ENCODE measurements around the gene OR2AP1.
"Not testable (repeated sequence)": the region's sequence is repeated elsewhere in the genome, so short reads cannot be mapped to it uniquely, and the experiment has no call there.

OR2AP1 gene

DNA sequence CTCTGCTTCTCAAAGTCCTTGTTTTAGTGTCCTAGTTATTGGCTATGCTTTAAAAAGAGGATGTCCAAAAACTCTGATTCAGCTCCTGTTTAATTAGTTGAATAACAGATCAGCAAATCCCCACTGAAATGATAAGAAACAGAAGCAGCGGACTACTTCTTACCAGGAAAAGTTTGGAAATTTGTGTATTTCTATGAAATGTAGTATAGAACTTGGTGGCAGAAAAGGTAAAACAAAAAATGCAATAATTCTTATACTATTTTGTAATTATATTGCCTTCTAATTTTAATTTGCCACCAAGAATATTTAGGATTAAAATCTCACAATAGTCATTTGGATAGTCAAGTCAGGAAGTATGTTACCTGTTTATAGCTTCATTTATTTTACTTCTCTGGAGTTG lies at the start of gene OR2AP1:
OR2AP1 (plus strand) TSS at position 301 of the 400 bp plus-strand sequence. CDS start 1,947 bp downstream, outside the sequence.
- DNase-seq (ENCODE audit: low spot score): no peak

GRCh38 chr12:55548235-55548634 lies 24.0 kb upstream of the OR2AP1 start:
- not testable (repeated sequence) for DNase-seq (ENCODE audit: low spot score)

- no peak for DNase-seq (ENCODE audit: low spot score)
Measured at GRCh38 chr12:55548756-55549155, 23.5 kb upstream of the OR2AP1 start.

- no peak for DNase-seq (ENCODE audit: low spot score)
Measured at GRCh38 chr12:55549302-55549701, 23.0 kb upstream of the OR2AP1 start, which contains the start of gene OR6C4. TSS of gene OR6C4 (plus strand) at chr12:55549602. CDS start at chr12:55551227, 1,625 bp downstream.

DNA sequence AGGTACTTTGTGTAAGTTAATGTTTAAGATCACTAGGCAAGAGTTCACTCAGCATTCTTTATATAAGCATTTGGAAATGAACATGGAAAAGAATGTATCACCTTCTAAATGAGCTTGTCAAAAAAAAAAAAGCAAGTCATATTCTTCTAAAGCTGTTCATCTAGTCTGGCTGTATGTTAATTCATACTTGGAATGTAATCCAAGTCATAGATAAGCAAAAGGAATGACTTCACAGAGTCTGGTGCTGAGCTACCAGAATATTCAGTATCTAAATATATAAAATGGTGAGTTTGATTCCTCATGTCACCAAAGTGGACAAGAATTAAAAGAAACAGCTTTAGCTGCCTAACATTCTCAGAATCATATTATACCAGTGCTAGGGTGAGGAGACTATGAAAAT lies 18.0 kb upstream of the OR2AP1 start:
- no peak for DNase-seq (ENCODE audit: low spot score)

DNA sequence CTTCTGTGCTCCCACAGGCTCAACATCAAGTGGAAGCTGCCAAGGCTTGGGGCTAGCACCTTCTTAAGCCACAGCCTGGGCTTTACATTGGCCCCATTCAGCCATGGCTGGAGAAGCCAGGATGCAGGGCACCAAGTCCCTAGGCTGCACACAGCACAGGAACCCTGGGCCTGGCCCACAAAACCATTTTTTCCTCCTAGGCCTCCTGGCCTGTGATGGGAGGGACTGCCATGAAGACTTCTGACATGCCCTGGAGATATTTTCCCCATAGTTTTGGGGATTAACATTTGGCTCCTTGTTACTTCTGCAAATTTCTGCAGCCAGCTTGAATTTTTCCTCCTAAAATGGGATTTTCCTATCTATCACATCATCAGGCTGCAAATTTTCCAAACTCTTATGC lies 2.2 kb upstream of the OR2AP1 start:
- DNase-seq (ENCODE audit: low spot score): not testable (repeated sequence)

DNA sequence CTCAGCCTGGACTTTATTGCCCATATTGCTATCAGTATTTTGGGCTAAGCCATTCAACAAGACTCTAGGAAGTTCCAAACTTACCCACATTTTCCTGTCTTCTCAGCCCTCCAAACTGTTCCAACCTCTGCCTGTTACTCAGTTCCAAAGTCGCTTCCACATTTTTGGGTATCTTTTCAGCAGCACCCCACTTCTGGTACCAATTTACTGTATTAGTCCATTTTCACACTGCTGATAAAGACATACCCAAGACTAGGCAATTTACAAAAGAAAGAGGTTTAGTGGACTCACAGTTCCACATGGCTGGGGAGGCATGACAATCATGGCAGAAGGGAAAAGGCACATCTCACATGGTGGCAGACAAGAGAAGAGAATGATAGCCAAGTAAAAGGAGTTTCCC lies 1.6 kb upstream of the OR2AP1 start:
- DNase-seq (ENCODE audit: low spot score): not testable (repeated sequence)

DNA sequence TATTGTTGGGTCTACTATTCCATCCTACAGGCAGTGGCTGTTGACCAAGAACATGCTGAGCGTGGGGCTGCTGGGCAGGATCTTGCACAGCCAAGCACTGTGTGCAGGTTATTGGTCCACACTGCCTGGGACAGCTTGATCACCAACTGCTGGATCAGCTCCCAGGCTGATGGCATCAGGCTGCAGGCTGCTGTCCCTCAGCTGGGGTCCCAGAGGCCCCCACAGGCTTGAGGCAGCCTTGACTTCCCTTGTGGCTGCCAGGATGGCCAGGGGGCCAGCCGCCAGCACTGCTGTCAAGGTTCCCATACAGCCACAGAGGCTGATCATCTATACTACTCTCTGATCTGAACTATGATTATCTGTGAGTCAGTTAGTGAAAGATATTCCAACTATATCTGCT lies 9.8 kb downstream of the OR2AP1 start:
- no peak for DNase-seq (ENCODE audit: low spot score)

- no peak for DNase-seq (ENCODE audit: low spot score)
Measured at GRCh38 chr12:55585817-55586216, 13.5 kb downstream of the OR2AP1 start.

- not testable (repeated sequence) for DNase-seq (ENCODE audit: low spot score)
Measured at GRCh38 chr12:55590152-55590551, 17.9 kb downstream of the OR2AP1 start.

DNA sequence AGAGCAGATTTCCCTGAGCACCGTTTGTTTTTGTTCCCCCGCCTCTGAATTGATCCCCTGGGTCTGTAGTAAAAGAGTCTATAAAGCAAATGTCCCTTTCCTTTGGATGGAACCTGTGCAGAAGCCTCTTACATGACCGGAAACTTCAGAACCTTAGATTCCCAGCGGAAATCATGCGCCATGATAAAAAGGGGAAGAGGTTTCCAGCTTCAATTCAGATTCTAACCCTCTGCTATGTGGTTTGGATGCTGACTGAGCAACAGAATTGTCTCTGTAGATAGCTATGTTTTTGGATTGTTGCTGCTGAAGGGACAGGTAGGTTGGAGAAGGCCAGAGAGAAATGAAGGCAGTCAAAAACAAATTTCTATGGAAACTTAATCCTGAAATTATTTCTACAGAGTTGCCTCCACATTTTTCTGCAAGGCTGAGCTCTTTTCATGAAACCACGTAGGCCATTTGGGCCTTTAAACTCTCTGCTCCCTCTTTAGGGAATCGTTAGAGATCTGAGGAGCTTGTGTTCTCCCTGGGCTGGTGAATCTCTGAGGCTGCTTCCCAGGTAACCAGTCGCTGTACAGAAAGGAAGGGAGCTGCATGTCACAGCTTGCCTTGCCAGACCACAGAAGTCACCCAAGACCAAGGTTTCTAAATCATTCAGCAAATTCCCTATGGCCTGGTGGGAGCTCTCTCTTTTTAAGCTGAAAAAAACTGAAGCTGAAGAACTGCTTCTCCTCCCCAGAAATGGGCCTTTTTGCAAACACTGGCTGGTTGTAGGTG lies 35.7 kb downstream of the OR2AP1 start:
- no peak for DNase-seq (ENCODE audit: low spot score)

DNA sequence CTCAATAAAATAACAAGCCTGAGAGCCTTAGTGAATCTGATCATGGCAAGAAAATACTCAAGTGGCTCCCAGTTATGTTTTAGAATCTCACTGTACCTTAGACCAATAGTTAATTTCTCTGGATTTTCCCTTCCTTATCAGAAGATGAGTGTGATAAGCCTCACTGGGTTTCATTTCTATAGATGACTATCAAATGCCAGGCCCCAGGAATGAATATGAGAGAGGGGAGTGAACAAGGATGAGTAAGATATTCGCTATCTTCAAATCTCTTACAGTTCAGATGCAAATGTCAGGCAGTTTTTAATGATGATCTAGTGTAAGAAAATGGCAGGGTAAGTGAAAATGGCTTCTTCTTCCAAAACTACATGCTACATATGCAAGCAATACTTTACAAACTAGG lies 38.3 kb downstream of the OR2AP1 start:
- no peak for DNase-seq (ENCODE audit: low spot score)

GRCh38 chr12:55612646-55613045 lies 40.4 kb downstream of the OR2AP1 start:
- DNase-seq (ENCODE audit: low spot score): no peak

- no peak for DNase-seq (ENCODE audit: low spot score)
Measured at GRCh38 chr12:55614764-55615163, 42.5 kb downstream of the OR2AP1 start.

DNA sequence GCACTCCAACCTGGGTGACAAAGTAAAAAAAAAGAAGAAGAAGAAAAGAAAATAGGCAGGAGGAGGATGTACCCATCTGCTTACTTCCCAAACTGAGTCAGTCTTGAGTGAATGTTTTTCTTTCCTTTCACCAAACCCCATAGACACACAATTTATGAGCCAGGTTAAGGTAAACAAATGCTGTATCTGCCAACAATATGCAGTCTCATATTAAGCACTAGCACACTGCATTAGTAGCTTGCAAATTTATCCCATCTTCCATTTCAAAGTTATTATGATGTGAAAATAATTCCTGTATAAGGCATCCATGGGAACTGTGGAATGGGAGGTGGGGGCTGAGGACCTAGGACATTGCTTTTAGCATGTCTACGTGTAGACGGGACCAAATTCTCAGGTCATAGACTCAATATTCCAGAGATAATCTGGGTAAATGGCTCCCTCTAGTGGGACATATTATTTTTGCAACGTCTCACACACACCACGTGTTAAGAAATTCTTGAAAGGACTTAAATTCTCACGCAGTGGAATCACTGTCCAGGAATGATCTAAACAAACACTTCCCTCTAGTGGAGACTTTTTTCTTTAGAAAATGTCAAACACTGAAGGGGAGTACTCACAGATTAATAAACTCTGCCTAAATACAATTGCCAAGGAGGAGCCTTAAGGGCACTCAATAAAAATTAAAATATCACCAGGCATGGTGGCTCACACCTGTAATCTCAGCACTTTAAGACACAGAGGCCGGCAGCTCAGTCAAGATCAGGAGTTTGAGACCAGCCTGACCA lies 47.3 kb downstream of the OR2AP1 start:
- peak; percentile 59 for DNase-seq (ENCODE audit: low spot score)

- DNase-seq (ENCODE audit: low spot score): no peak
Measured at GRCh38 chr12:55624056-55624455, 51.8 kb downstream of the OR2AP1 start.
